Measurements from ENCODE around the gene AGPAT2.

AGPAT2 gene

DNA sequence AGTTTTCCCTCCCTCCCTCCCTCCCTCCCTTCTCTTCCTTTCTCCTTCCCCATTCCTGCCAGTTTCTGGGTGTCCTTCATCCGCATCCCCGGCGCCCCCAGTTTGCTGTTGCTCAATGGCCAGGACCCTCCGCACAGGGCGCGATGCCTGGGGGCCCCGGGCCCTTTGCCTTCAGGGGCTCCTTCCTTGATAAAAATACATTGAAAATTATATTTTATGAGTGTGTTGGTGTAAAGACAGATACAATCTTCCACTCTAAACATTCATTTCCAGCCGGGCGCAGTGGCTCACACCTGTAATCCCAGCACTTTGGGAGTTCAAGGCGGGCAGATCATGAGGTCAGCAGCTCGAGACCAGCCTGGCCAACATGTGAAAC is 7.6 kb upstream of the AGPAT2 start:
- no peaks in the 10 kb centered on the region for H3K36me3 ChIP-seq (ENCODE audit: control insufficient read depth, insufficient read depth, low read length)
- H3K9ac ChIP-seq (ENCODE audit: low read length): no peak overlapping the region
- no peak overlapping the region for H3K4me3 ChIP-seq (ENCODE audit: low read length)
- peaks cover 7% of the 10 kb centered on the region for H3K4me1 ChIP-seq (ENCODE audit: control insufficient read depth, insufficient read depth, low read length)
- H3K27ac ChIP-seq (ENCODE audit: low read depth, low read length): no peak overlapping the region
- H3K27me3 ChIP-seq (ENCODE audit: control insufficient read depth, insufficient read depth, low read length): no peaks in the 10 kb centered on the region

DNA sequence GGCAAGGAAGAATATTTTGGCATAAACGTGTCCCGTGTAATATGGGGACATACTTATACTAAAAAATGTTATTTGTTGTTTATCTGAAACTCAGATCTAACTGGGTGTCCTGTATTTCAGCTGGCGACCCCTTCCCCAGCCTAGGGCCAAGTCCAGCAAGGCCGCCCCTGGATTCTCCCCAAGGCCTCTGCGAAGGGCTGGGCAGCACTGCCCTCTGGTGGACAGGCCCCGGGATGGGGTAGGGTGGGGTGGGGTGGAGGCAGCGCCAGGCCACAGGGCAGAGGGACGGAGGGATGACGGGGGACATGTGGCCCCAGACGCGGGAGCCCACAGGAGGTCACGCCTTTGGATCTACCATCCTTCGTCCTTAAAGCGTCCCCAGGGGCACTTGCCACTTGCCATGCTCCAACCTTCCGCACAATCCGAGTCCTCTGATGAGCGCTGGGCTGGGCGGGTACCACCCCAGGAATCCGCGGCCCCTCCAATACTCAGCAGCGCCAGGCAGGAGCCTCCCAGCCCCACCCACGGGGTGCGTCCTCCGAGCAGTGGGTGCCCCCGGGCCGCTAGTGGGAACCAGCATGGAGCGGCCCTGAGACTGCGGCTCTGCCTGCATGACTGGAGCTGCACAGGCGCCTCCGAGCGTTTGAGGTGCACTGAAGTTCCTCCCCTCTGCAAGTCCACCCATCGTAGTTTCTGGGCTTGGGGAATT is 7.1 kb upstream of the AGPAT2 start:
- H3K4me3 ChIP-seq (ENCODE audit: low read length): no peak overlapping the region
- peaks cover 7% of the 10 kb centered on the region for H3K4me1 ChIP-seq (ENCODE audit: control insufficient read depth, insufficient read depth, low read length)
- no peak overlapping the region for H3K27ac ChIP-seq (ENCODE audit: low read depth, low read length)
- no peaks in the 10 kb centered on the region for H3K36me3 ChIP-seq (ENCODE audit: control insufficient read depth, insufficient read depth, low read length)
- H3K27me3 ChIP-seq (ENCODE audit: control insufficient read depth, insufficient read depth, low read length): no peaks in the 10 kb centered on the region
- no peak overlapping the region for H3K9ac ChIP-seq (ENCODE audit: low read length)

DNA sequence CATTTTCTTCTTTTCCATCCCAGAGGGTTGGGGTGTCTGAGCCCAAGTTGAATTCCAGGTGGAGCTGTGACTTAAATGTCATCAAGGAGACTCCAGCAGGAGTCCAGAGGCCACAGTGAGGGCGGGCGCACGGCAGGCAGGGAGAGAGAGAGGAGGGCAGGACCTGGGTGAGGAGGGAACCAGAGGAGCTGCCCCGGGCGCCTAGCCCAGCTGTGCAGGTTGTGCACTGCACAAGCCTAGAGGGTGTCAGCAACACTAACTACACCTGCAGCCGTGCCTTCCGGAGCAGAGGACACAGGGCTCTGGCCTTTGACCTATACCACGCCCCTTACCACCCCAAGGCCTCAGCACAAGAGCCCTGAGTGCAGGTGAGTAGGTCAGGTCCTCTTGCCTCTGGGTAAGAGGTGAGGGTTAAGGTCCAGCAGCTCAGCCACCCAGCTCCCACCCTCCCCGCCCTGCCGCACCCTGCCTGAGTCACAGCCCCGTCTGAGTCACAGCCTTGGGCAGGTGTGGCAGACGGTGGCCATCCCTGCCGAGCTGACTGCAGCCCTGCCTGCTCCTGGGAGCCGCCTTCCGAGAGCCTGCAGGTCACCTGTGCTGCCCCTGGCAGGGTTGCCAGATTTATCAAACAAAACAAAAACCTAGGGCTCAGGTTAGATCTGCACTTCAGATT is 6.4 kb upstream of the AGPAT2 start:
- H3K4me3 ChIP-seq (ENCODE audit: low read length): no peak overlapping the region
- H3K36me3 ChIP-seq (ENCODE audit: control insufficient read depth, insufficient read depth, low read length): no peaks in the 10 kb centered on the region
- H3K4me1 ChIP-seq (ENCODE audit: control insufficient read depth, insufficient read depth, low read length): peaks cover 7% of the 10 kb centered on the region
- no peaks in the 10 kb centered on the region for H3K27me3 ChIP-seq (ENCODE audit: control insufficient read depth, insufficient read depth, low read length)
- H3K9ac ChIP-seq (ENCODE audit: low read length): no peak overlapping the region
- no peak overlapping the region for H3K27ac ChIP-seq (ENCODE audit: low read depth, low read length)

DNA sequence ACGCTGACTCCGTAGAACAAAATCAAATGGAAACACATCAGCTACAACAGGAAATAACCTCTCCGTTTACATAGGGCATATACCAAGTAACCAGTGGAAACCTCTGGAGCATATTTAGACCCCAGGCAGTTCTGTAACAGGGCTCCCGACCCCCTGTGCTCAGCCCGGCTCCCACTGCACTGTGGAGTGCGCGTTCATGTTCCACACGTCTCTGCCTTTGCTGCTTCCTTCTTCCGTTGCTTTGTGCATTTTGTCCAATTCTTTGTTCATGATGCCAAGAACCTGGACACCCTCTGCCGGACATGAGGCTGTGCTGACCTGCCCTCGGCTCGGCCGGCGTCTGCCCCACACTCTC is 5.9 kb upstream of the AGPAT2 start:
- Histone ChIP-seq H3K4me1 (ENCODE audit: control insufficient read depth, insufficient read depth, low read length) (peaks cover 7% of the 10 kb centered on the region), H3K4me3 (ENCODE audit: low read length) (no peak overlapping the region), H3K27ac (ENCODE audit: low read depth, low read length) (no peak overlapping the region), H3K9ac (ENCODE audit: low read length) (no peak overlapping the region), H3K27me3 (ENCODE audit: control insufficient read depth, insufficient read depth, low read length) (no peaks in the 10 kb centered on the region), H3K36me3 (ENCODE audit: control insufficient read depth, insufficient read depth, low read length) (no peaks in the 10 kb centered on the region)

DNA sequence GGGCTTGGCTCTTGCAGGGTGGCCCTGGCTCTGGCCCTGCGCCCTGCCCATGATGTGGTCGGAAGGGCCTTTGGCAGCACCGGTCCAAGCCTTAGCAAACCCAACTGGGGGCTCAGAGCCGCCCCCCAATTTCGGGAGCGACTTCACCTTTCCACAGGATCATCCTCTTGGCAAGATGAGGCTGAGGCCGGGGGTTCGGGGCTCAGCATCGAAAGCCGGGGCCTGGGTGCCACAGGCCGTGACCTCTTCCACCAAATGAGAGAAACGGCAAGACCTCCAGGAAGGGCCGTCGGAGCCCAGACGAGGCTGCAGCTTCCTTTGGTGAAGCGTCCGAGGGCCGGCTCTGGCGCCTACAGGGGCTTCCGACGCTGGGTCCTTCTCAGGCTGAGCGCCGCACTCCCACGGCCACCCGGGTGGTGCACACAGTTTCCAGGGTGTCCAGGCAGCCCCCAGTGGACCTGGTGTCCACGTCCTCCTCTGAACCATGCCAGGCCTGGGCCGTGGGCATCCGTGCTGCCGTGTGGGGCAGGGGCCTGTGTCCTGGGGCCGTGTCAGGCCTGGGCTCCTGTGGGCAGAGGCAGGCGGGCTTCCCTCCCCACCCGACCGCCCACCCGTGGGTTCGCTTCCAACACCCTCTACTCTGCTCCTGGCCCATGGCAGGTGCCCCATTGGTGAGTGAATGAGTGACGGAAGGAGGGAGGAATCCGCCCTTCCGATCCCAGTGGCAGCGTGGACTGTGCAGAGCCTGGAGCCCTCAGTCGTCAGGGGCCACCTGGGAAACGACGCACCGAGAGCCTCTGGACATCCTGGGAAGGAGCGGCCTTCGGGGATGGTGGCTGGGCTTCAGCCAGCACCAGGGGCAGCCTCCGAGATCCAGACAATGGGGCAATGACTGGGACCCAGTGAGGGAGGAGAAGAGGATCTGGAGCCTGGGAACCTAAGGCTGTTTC is 5.2 kb upstream of the AGPAT2 start:
- Histone ChIP-seq H3K27ac (ENCODE audit: low read depth, low read length) (no peak overlapping the region), H3K4me3 (ENCODE audit: low read length) (no peak overlapping the region), H3K36me3 (ENCODE audit: control insufficient read depth, insufficient read depth, low read length) (no peaks in the 10 kb centered on the region), H3K27me3 (ENCODE audit: control insufficient read depth, insufficient read depth, low read length) (no peaks in the 10 kb centered on the region), H3K9ac (ENCODE audit: low read length) (no peak overlapping the region), H3K4me1 (ENCODE audit: control insufficient read depth, insufficient read depth, low read length) (peaks cover 7% of the 10 kb centered on the region)

DNA sequence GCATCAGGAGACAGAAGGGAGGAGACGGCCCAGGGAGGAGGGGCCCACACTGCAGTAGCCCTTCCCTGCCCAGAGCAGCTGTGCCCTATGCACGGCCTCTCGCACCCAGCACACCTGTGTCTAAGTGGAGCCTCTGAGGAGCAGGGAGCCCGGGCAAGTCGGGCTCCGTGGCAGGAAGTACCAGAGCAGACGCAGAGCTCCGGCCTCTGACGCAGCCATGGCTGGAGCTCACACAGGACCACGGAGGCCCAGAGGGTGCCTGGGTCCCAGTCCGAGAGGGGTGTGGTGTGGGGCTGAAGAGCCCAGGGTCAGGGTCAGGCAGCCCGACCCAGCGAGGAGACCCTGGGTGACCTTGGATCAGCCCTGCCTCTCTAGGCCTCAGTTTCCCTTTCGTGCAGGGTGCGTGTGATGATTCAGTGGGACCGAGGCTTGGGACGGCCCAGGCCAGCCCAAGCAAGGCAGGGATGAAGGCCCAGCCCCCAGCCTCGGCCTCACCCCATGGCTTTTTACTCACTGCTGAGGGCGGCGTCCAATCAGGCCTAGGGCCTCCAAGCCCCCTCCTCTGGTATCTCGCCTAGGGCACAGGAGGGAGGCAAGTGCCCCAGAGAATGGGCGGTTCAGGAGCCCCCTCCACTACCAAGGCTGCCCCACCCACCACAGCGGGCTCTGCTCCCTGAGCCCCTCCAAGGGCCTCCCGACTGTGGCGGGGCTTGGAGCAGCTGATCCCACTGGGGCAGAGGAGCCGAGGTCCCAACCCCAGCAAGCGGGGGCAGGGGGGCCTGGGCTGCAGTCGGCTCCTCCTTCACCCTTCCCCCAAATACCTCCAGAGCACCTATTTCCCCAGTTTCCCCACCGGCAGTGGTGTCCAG is 4.3 kb upstream of the AGPAT2 start:
- Histone ChIP-seq H3K4me3 (ENCODE audit: low read length) (no peak overlapping the region), H3K27me3 (ENCODE audit: control insufficient read depth, insufficient read depth, low read length) (no peaks in the 10 kb centered on the region), H3K36me3 (ENCODE audit: control insufficient read depth, insufficient read depth, low read length) (no peaks in the 10 kb centered on the region), H3K9ac (ENCODE audit: low read length) (no peak overlapping the region), H3K27ac (ENCODE audit: low read depth, low read length) (peak overlapping the region; percentile 7), H3K4me1 (ENCODE audit: control insufficient read depth, insufficient read depth, low read length) (peaks cover 7% of the 10 kb centered on the region)

DNA sequence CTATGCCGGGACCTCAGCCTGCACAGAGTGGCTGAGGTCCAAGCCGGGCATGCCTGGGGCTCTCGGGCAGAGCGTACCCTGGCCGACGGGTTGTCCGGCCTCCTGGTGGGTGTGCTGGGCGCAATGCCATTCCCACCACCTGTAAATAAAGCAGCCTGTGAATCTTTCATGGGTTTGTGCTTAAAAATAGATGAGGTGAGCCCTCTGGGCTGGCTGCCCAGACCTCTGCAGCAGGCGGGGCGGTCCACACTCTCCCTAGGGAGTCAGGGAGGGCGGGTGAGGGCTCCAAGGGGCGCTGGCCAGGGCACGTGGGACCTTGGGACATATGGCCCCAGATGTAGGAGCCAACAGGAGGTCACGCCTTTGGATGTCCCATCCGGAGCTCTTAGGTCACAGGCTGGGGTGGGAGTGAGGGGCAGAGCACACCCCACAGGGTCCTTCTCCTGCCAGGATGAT is 3.6 kb upstream of the AGPAT2 start:
- Histone ChIP-seq H3K27ac (ENCODE audit: low read depth, low read length) (peak overlapping the region; percentile 75), H3K4me1 (ENCODE audit: control insufficient read depth, insufficient read depth, low read length) (peaks cover 10% of the 10 kb centered on the region), H3K36me3 (ENCODE audit: control insufficient read depth, insufficient read depth, low read length) (no peaks in the 10 kb centered on the region), H3K4me3 (ENCODE audit: low read length) (no peak overlapping the region), H3K9ac (ENCODE audit: low read length) (no peak overlapping the region), H3K27me3 (ENCODE audit: control insufficient read depth, insufficient read depth, low read length) (no peaks in the 10 kb centered on the region)

DNA sequence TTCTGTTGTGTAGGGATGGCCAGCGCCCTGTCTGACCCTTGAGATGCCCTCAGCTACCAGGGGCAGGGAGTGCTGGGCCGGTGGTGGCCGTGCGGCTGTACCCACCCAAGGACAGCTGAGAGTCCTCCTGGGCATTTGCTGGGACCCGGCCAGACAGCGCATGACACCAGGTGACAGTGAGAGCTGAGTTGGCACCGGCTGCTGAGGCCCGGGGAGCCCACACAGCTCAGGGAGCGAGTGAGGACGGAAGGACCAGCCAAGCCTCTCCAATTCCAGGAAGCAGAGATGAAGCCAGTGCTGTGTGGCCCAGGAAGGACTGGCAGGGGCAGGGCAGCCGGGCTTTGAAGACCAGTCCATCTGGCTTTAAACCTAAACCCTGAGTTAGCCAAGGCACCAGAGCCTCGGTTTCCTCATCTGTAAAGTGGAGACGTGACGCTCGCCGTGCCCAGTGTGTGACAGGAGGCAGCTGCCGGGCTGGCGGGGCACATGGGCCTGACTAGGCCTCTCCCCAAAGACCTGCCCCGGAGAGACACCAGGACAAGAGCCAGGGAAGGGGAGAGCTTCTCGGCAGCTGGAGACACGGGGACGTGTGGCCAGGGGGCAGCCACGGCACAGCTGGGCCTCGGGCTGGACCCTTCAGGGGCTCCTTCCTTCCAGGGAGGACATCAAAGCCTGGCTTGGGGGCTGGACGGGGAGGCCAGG is 3.0 kb upstream of the AGPAT2 start:
- Histone ChIP-seq H3K4me1 (ENCODE audit: control insufficient read depth, insufficient read depth, low read length) (peaks cover 15% of the 10 kb centered on the region), H3K36me3 (ENCODE audit: control insufficient read depth, insufficient read depth, low read length) (no peaks in the 10 kb centered on the region), H3K9ac (ENCODE audit: low read length) (no peak overlapping the region), H3K27me3 (ENCODE audit: control insufficient read depth, insufficient read depth, low read length) (no peaks in the 10 kb centered on the region), H3K4me3 (ENCODE audit: low read length) (no peak overlapping the region), H3K27ac (ENCODE audit: low read depth, low read length) (peak overlapping the region; percentile 75)

DNA sequence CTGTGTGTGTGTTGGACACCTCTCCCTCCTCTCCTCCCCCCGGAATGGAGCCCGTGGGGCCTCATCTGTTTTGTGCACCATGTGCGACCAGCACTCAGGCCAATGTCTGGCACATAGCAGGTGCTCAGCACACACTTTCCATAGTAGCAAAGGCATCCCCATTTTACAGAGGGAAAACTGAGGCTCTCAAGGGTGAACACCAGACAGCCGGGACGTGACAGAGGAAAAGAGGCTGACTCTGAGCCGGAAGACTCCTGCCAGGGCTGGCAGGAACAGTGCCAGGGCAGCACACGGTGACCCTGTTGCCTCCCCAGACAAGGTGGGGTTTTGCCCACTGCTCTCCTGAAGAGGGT is 1.8 kb upstream of the AGPAT2 start:
- Histone ChIP-seq H3K27me3 (ENCODE audit: control insufficient read depth, insufficient read depth, low read length) (no peaks in the 10 kb centered on the region), H3K4me1 (ENCODE audit: control insufficient read depth, insufficient read depth, low read length) (peaks cover 18% of the 10 kb centered on the region), H3K4me3 (ENCODE audit: low read length) (no peak overlapping the region), H3K9ac (ENCODE audit: low read length) (no peak overlapping the region), H3K27ac (ENCODE audit: low read depth, low read length) (no peak overlapping the region), H3K36me3 (ENCODE audit: control insufficient read depth, insufficient read depth, low read length) (no peaks in the 10 kb centered on the region)

DNA sequence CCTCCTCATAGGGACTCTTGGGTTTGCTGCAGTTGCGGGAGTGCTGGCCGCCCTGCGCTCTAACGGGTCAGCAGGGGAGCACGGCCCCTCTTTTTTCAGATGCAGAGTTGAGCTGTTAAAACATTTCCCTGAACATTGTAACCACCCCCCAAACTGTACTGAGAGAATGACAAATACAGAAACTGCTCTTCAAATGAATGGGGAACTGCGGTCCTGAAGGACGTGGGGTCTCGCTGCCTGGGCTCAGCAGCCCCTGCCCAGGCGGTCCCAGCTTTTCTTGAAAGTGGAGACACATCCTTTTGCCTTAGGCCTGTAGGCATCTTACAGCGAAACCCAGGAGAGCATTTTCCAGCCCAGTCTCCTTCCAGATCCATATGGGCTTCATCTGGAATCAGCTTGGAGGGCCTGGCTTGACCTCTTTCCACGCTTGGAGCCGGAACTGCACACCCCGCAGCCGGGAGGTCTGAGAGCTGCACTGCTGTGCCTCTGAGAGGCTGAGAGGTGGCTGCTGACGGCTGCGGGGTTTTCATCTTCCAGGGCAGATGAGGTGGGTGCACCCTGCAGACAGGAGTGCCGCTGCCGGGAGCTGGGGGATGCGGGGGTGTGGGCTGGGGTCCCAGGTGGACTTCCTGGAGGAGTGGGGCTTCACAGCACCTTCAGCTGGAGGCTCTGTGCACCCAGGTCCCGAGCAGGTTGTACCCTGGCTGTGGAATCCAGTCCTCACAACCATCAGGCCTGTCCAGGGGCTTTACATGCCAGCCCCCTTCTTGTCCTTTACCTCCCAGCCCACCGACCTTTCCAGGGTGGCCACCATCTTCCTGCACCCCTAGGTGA is 1.2 kb upstream of the AGPAT2 start:
- H3K4me3 ChIP-seq (ENCODE audit: low read length): no peak overlapping the region
- no peaks in the 10 kb centered on the region for H3K27me3 ChIP-seq (ENCODE audit: control insufficient read depth, insufficient read depth, low read length)
- no peak overlapping the region for H3K9ac ChIP-seq (ENCODE audit: low read length)
- H3K27ac ChIP-seq (ENCODE audit: low read depth, low read length): no peak overlapping the region
- no peaks in the 10 kb centered on the region for H3K36me3 ChIP-seq (ENCODE audit: control insufficient read depth, insufficient read depth, low read length)
- peaks cover 18% of the 10 kb centered on the region for H3K4me1 ChIP-seq (ENCODE audit: control insufficient read depth, insufficient read depth, low read length)

DNA sequence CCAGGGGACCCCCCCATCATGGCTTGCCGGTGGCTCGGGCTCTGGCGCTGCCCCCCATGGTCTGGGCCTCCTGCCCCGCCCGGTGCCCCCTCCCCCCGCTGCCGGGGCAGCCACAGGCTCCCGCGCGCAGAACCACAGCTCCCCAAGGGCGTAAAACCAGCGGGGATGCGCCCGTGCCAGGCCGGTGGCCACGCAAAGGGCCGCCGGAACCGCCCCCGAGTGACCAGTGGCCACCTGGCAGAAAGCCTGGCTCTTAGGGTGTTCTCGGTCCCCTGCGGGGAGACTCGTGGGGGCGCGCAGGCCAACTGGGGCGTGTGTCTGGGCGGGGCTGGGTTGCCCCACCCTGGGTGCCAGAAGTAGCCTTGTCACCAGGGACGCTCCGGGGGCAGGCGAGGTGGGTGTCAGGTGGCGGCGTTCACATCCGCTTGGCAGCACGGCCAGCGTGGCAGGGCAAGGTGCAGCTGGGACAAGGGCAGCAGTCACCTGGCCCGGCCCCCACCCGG is 515 bp upstream of the AGPAT2 start:
- Histone ChIP-seq H3K4me1 (ENCODE audit: control insufficient read depth, insufficient read depth, low read length) (peaks cover 18% of the 10 kb centered on the region), H3K27ac (ENCODE audit: low read depth, low read length) (peak overlapping the region; percentile 52), H3K4me3 (ENCODE audit: low read length) (peak overlapping the region; percentile 27), H3K9ac (ENCODE audit: low read length) (no peak overlapping the region), H3K36me3 (ENCODE audit: control insufficient read depth, insufficient read depth, low read length) (no peaks in the 10 kb centered on the region), H3K27me3 (ENCODE audit: control insufficient read depth, insufficient read depth, low read length) (no peaks in the 10 kb centered on the region)
